Endothelial cell of umbilical vein (primary cell): ENCODE data around the gene PPP1R13B.

Experiments
- EZH2 ChIP-seq: IDR thresholded peaks from 2 replicates; pipeline ENCODE4 v1.6.1; 2012; ENCODE audit warnings: borderline replicate concordance, low read depth, mild to moderate bottlenecking, moderate library complexity, low read length, inconsistent platforms; ENCODE audit not compliant: severe bottlenecking
- GATA2 ChIP-seq: IDR thresholded peaks from 2 replicates; pipeline ENCODE4 v1.7.0; 2011; ENCODE audit warnings: low read depth, mild to moderate bottlenecking, moderate library complexity, mixed read lengths, low read length; ENCODE audit not compliant: insufficient read length, insufficient read depth
- MAX ChIP-seq: IDR thresholded peaks from 2 replicates; pipeline ENCODE4 v1.6.1; 2011; ENCODE audit not compliant: insufficient read depth, insufficient read length
- POLR2A ChIP-seq: IDR thresholded peaks from 2 replicates; pipeline ENCODE4 v1.6.1; 2012; ENCODE audit warnings: low read depth, mild to moderate bottlenecking, control low read depth, low read length
- POLR2AphosphoS5 ChIP-seq: IDR thresholded peaks from 2 replicates; pipeline ENCODE4 v1.6.1; 2012; ENCODE audit warnings: low read depth, mild to moderate bottlenecking, control low read depth, low read length, moderate library complexity; ENCODE audit not compliant: insufficient read depth
- TF ChIP-seq, protein P1 (sequence below), 2 donors: IDR thresholded peaks; 1 replicate in 1 of 2; 2 replicates in 1 of 2; pipeline ENCODE4 v1.5.1; 2011; ENCODE audit warnings: low read length in 2 of 2, mild to moderate bottlenecking in 2 of 2, moderate library complexity in 2 of 2, control low read depth in 1 of 2, inconsistent platforms in 1 of 2, low read depth in 1 of 2; ENCODE audit not compliant: insufficient read depth in 1 of 2; ENCODE audit errors: extremely low read depth in 1 of 2

DNA sequence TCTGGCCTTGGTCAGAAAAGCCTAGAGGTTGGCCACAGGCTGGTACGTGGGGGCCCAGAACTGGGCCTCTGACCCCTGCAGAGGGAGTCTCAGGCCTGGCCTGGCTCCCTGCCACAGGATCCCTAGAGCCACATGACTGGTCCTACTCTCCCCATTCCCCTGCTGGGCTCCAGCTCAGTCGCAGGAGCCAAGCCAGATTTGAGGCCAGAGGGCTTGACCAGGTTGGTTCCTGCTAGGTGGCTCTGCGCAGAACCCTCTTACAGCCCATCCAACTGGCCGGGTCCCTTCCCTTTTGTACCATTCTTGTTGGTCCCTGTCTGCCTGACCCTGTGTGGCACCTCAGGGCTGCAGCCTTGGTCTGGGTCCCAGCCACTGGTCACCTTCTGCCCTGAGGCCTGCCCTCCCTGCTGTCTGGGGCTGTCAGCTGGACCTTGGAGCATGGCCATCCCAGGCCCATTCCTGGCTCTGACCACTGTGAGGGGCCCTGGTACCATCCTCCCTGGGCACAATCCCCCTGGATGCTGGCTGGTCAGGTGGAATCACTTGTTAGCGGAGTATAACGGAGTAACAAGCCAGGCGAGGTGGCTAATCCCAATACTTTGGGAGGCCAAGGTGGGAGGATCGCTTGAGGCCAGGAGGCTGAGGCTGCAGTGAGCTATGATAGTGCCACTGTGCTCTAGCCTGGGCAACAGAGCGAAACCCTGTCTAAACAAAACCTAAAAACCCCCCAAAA is 22.9 kb upstream of the PPP1R13B start:
- TF ChIP-seq, protein P1, sequence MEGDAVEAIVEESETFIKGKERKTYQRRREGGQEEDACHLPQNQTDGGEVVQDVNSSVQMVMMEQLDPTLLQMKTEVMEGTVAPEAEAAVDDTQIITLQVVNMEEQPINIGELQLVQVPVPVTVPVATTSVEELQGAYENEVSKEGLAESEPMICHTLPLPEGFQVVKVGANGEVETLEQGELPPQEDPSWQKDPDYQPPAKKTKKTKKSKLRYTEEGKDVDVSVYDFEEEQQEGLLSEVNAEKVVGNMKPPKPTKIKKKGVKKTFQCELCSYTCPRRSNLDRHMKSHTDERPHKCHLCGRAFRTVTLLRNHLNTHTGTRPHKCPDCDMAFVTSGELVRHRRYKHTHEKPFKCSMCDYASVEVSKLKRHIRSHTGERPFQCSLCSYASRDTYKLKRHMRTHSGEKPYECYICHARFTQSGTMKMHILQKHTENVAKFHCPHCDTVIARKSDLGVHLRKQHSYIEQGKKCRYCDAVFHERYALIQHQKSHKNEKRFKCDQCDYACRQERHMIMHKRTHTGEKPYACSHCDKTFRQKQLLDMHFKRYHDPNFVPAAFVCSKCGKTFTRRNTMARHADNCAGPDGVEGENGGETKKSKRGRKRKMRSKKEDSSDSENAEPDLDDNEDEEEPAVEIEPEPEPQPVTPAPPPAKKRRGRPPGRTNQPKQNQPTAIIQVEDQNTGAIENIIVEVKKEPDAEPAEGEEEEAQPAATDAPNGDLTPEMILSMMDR (IDR thresholded peaks at IDR 0.05; ENCODE audit: extremely low read depth in 1 of 2, insufficient read depth in 1 of 2, low read depth in 1 of 2, low read length in 2 of 2): no peak
- TF ChIP-seq POLR2A: no peak
- TF ChIP-seq EZH2: no peak
- no peak for TF ChIP-seq GATA2
- no peak for TF ChIP-seq POLR2AphosphoS5
- TF ChIP-seq MAX: no peak
